MG63 (cell line): ENCODE results near the gene CLASP1. TPM values are rescaled to one million over a fixed set of nuclear protein-coding genes. Genes with fewer than 3 reads are reported as not detected.

Source experiments
- DNase-seq: peaks from one replicate; pipeline ENCODE4 v3.0.0-alpha.2; 2020
- H3K27me3 ChIP-seq: fragments of 250-450 bp; sonication (Bioruptor Pico); 2 replicates; pipeline ENCODE4 v1.5.1; 2020; ENCODE audit warnings: mild to moderate bottlenecking, moderate library complexity
- H3K36me3 ChIP-seq: fragments of 250-450 bp; sonication (Bioruptor Pico); 2 replicates; pipeline ENCODE4 v1.5.1; 2020; ENCODE audit warnings: mild to moderate bottlenecking, moderate library complexity
- H3K4me3 ChIP-seq: fragments of 250-450 bp; sonication (Bioruptor Pico); 2 replicates; pipeline ENCODE4 v1.5.1; 2020; ENCODE audit warnings: mild to moderate bottlenecking, moderate library complexity
- H3K9me3 ChIP-seq: fragments of 250-450 bp; sonication (Bioruptor Pico); 2 replicates; pipeline ENCODE4 v1.5.1; 2020; ENCODE audit warnings: mild to moderate bottlenecking, moderate library complexity
- total RNA-seq: library from RNA; depleted of rRNA; stranded (reverse); fragments of >200 nt; shearing (Covaris generic); gene quantifications from 2 replicates; pipeline ENCODE4 v1.2.3, GENCODE V29; 2014; ENCODE audit warnings: low replicate concordance

The CLASP1 gene
- total RNA-seq, 1 experiment from 2014 or later = 20.8 TPM

DNA sequence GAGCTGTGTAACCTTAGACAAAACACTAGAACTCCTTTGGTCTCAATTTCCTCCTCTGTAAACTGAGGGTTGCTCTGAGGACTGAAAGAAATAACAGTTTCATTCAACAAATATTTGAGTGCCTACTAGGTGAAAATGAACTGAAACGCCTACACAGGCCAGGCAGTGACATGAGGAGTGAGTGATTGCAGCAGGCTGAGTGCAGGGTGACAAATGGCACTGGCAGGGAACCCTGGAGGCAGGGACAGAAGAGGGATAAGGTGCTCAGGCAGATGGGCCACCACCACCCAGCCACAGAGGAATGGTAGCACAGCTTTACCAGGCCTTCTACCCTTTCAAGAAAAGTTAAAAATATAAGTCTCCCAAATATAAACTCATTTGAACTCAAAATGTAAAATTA, 130.1 kb downstream of the CLASP1 start:
- DNase-seq = no peak
- H3K36me3 ChIP-seq = peaks cover 39% of the 10 kb centered on the region
- H3K27me3 ChIP-seq = no peaks in the 10 kb centered on the region
- H3K4me3 ChIP-seq = no peak overlapping the region
- no peaks in the 10 kb centered on the region for H3K9me3 ChIP-seq

DNA sequence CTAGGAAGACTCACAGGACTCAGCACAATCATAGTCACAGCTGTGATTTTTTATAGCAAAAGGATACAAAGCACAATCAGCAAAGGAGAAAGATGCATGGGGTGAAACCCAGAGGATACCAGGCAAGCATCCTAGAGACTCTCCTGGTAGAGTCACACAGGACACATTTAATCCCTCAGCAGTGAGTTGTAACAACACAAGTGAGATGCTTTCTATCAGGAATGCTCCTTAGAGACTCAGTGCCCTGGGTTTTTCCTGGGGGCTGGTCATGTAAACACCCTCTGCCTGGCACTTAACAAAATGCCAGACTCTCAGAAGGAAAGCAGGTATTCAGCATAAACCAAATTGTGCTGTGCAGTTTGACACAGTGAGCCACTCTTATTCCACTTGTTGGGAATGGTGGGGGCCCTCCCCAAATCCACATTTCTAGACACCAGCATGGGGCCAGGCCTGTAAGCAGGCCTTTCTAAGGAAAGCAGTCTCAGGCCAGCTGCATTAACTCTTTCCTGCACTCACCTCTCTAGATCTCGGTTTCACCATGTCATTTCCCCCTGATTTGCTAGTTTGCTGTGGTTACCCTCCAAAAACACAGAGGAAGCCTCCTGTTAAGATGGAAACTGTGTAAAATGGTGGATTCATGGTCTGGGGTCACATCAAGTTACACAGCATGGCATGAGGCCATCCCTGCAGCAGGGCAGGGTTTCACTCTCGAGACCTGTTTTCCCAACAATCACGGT, 135.5 kb downstream of the CLASP1 start:
- Histone ChIP-seq H3K27me3 (no peaks in the 10 kb centered on the region), H3K9me3 (no peaks in the 10 kb centered on the region; the same call in 1 of the 2 replicates), H3K4me3 (no peak overlapping the region), H3K36me3 (peaks cover 34% of the 10 kb centered on the region)
- DNase-seq = no peak

DNA sequence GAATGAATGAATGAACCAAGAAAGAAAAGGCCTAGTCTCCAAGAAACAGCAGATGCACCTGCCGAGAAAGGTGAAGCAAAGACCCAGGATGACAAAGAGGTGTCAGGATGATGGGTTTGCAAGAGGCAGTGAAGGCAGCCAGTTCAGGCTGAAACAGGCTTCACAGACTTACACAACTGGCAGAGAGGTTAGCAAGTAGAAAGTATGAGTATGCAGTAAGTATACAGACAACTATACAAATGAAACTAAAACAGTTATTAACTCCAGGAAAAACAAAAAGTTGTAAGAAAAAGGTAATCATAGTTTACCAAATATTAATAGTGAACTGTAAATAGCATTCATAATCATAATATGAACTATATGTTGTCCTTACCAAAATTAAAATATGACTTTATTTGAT, 138.4 kb downstream of the CLASP1 start:
- no peak overlapping the region for H3K4me3 ChIP-seq
- peaks cover 27% of the 10 kb centered on the region for H3K36me3 ChIP-seq
- H3K9me3 ChIP-seq = no peaks in the 10 kb centered on the region; the same call in 1 of the 2 replicates
- no peaks in the 10 kb centered on the region for H3K27me3 ChIP-seq
- DNase-seq = no peak

GRCh38 chr2:121506621-121507020, 142.6 kb downstream of the CLASP1 start:
- no peaks in the 10 kb centered on the region; the same call in 1 of the 2 replicates for H3K9me3 ChIP-seq
- no peak overlapping the region for H3K4me3 ChIP-seq
- peaks cover 19% of the 10 kb centered on the region for H3K36me3 ChIP-seq
- H3K27me3 ChIP-seq = no peaks in the 10 kb centered on the region
- no peak for DNase-seq

DNA sequence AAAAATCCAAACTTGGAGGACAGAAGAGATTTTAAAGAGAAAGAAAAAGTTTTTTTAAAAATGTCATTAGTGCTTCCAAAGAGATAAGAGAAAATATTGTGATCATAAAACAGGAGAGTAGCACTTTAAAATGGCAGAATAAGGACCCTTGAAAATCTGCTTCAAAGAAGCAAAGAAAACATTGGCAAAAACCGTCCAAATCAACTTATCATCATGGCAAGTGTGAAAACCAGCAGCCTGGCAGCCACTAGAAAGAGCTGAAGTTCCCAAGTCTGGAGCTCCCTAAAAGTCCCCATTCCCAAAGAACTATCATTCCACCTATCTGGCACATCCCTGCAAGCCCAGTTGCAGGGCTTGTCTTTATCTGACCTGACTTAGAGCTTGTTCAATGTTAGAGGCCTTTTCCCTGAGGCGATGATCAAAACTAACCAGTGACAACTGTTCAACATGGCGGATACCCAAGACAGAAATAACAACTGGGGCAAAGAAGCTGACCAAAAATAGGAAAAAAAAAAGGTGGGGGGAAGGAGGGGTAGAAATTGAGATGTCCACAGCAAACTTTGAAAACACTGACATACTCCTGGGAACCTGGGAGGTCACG, 143.2 kb downstream of the CLASP1 start:
- no peak for DNase-seq
- Histone ChIP-seq H3K27me3 (no peaks in the 10 kb centered on the region), H3K4me3 (no peak overlapping the region), H3K36me3 (peaks cover 19% of the 10 kb centered on the region), H3K9me3 (no peaks in the 10 kb centered on the region; the same call in 1 of the 2 replicates)

DNA sequence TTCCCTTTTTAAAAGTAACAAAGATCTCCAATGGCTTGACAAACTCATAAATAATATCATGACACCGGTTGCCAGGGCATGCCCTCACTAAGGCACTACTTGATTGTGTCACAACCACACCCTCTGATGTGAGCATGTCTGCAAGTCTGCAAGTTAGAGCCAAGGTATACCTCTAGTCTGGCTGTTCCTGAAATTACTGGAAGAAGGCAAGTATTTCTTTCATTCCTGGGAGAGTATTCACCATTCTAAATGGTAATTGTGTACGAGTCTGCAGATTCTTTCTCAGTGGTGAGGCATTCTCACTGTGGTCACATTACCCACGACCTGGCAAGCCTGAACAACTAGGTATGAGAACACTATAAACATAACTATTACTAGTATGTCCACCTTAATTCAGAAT, 144.3 kb downstream of the CLASP1 start:
- Histone ChIP-seq H3K36me3 (peaks cover 21% of the 10 kb centered on the region), H3K27me3 (no peaks in the 10 kb centered on the region), H3K9me3 (no peaks in the 10 kb centered on the region; the same call in 1 of the 2 replicates), H3K4me3 (no peak overlapping the region)
- DNase-seq = peak; percentile 80

GRCh38 chr2:121504316-121504715, 144.9 kb downstream of the CLASP1 start:
- no peak overlapping the region for H3K4me3 ChIP-seq
- H3K36me3 ChIP-seq = peaks cover 25% of the 10 kb centered on the region
- no peaks in the 10 kb centered on the region for H3K27me3 ChIP-seq
- DNase-seq = no peak
- no peaks in the 10 kb centered on the region; the same call in 1 of the 2 replicates for H3K9me3 ChIP-seq

DNA sequence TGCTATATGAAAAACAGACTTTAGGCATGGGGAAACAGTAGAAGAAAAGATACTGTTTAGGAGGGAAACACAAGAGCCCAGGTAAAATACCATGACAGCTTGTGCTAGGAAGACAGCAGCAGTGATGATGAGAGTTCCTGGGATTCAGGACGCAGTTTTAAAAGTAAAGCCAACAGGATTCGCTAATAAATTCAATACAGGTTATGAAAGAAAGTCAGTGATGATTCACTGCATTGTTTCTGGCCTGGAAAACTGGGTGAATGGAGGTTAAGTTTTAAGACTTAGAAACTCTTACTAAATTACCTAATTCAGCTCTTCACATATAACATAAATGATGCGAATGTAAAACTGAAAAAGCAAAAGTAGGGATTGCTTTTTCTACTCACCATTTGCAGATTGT, 146.5 kb downstream of the CLASP1 start:
- DNase-seq = no peak
- H3K36me3 ChIP-seq = peaks cover 30% of the 10 kb centered on the region
- H3K9me3 ChIP-seq = no peaks in the 10 kb centered on the region; the same call in 1 of the 2 replicates
- no peak overlapping the region for H3K4me3 ChIP-seq
- H3K27me3 ChIP-seq = no peaks in the 10 kb centered on the region

DNA sequence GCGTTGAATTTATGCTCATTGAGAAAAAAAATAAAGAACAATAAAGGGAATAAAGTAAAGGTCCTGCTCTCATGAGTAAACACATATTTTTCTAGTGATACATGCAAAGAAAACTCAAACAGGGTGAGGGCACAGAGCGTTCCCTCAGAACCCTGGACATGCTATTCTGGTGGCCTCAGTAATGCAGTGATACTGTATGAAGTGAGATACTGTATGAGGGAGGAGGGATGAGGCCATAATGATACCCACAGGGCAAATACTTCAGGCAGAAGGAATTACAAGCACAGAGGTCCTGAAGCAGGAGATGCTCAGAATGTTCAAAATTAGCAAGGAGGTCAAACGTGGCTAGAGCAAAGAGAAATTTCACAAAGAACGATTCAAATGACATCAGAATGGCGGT, 147.0 kb downstream of the CLASP1 start:
- H3K4me3 ChIP-seq = no peak overlapping the region
- H3K9me3 ChIP-seq = no peaks in the 10 kb centered on the region; the same call in 1 of the 2 replicates
- H3K36me3 ChIP-seq = peaks cover 30% of the 10 kb centered on the region
- no peaks in the 10 kb centered on the region for H3K27me3 ChIP-seq
- DNase-seq = peak; percentile 19

DNA sequence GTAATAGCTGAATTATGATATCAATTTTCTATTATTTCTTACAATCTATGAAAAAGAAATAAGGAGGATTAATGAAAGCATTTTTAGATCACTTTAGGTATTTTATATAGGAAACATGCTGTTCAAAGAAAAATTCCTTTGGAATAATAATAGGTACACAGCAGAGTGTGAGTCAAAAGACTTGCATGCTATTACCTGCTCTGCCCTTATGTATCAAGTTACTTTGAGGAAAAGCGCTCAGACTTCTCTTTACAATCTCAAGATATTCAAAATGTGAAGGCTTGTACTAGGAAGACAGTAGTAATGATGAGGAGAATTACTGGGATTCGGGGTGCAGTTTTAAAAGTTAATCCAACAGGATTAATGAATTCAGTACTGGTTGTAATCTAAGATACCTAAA, 147.7 kb downstream of the CLASP1 start:
- Histone ChIP-seq H3K36me3 (peaks cover 30% of the 10 kb centered on the region), H3K4me3 (no peak overlapping the region)
- DNase-seq = no peak

DNA sequence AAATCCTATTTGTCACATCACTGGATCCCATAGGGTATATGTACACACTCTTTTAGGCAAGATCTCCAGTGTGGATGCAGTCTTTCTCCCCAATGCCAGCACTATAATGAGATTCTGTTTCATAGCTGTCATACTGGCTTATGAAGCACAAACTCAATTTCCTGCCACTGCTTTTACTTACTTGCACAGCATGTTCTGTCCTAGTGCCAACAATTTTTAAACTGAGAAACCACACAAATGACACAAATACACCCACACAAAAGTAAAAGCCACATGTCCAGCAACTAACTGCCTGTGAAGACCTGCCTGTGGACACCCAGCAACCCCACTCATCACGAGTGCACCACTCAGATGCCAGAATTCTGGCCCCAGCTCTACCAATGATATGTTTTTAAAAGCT, 148.2 kb downstream of the CLASP1 start:
- Histone ChIP-seq H3K4me3 (no peak overlapping the region), H3K9me3 (no peaks in the 10 kb centered on the region; the same call in 1 of the 2 replicates), H3K27me3 (no peaks in the 10 kb centered on the region), H3K36me3 (peaks cover 30% of the 10 kb centered on the region)
- peak; percentile 45 for DNase-seq

More for the DNA sequence above, 147.7 kb downstream of the CLASP1 start:
- no peaks in the 10 kb centered on the region; the same call in 1 of the 2 replicates for H3K9me3 ChIP-seq
- no peaks in the 10 kb centered on the region for H3K27me3 ChIP-seq

GRCh38 chr2:121498731-121499130, 150.5 kb downstream of the CLASP1 start:
- Histone ChIP-seq H3K9me3 (no peaks in the 10 kb centered on the region; the same call in 1 of the 2 replicates), H3K36me3 (peaks cover 30% of the 10 kb centered on the region), H3K27me3 (no peaks in the 10 kb centered on the region), H3K4me3 (no peak overlapping the region)
- no peak for DNase-seq

- no peak overlapping the region for H3K4me3 ChIP-seq
- H3K36me3 ChIP-seq = no peaks in the 10 kb centered on the region; the same call in none of the 2 replicates
- H3K9me3 ChIP-seq = no peaks in the 10 kb centered on the region
- no peaks in the 10 kb centered on the region for H3K27me3 ChIP-seq
- DNase-seq = no peak
These were observed 156.9 kb downstream of the CLASP1 start for GRCh38 chr2:121492409-121492808.

- Histone ChIP-seq H3K4me3 (no peak overlapping the region), H3K36me3 (no peaks in the 10 kb centered on the region; the same call in none of the 2 replicates), H3K9me3 (no peaks in the 10 kb centered on the region), H3K27me3 (no peaks in the 10 kb centered on the region)
- no peak for DNase-seq
These were observed 157.7 kb downstream of the CLASP1 start for GRCh38 chr2:121491518-121491917.

- DNase-seq = no peak
- H3K4me3 ChIP-seq = no peak overlapping the region
- H3K9me3 ChIP-seq = no peaks in the 10 kb centered on the region
- no peaks in the 10 kb centered on the region; the same call in 1 of the 2 replicates for H3K36me3 ChIP-seq
- H3K27me3 ChIP-seq = no peaks in the 10 kb centered on the region
These were observed 158.6 kb downstream of the CLASP1 start for GRCh38 chr2:121490584-121491133.

DNA sequence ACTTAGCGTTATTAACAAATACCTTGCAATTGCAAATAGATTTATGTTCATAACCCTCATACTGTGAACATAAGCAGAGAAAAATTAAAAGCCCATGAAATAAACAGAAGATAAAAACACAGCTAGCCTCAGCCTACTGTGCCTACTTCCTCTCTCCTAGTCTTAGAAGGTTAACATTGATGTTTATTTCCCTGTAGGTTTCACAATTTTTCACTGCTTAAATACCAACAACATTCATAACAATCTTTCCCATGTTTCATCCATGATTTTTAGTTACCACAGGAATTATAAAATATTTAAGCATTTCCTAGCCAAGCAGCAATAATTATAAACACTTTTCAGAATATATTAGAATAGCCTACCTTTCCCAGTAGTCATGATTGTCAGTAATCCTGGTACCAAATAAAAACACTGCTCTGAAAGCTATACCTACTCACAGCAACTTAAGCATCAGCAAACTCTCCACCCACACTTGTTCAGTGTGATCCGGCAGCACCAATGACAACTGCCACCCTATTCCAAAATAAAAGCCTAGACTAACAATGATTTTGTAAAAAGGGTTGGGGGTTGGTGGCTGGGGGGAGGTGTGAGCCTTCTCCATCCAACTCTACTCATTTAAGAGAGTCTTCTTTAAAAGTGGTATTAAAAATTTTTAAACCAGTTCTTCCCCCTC, 159.2 kb downstream of the CLASP1 start:
- no peaks in the 10 kb centered on the region for H3K27me3 ChIP-seq
- no peaks in the 10 kb centered on the region for H3K9me3 ChIP-seq
- H3K36me3 ChIP-seq = no peaks in the 10 kb centered on the region; the same call in 1 of the 2 replicates
- DNase-seq = no peak
- H3K4me3 ChIP-seq = no peak overlapping the region

- no peak overlapping the region for H3K4me3 ChIP-seq
- H3K9me3 ChIP-seq = no peaks in the 10 kb centered on the region
- H3K36me3 ChIP-seq = no peaks in the 10 kb centered on the region; the same call in 1 of the 2 replicates
- no peaks in the 10 kb centered on the region for H3K27me3 ChIP-seq
- DNase-seq = peak; percentile 55
These were observed 160.0 kb downstream of the CLASP1 start for GRCh38 chr2:121489284-121489683.
